ENCODE measurements around the gene TAF6L. TPM values are rescaled to one million over a fixed set of nuclear protein-coding genes. Genes with fewer than 3 reads are reported as not detected.

TAF6L gene
- total and polyA plus RNA-seq, 2 of the 8 experiments (the other 6 are each of a cell fraction or from before 2014, with no cell fraction given), result 24.8 to 31.9 TPM

DNA sequence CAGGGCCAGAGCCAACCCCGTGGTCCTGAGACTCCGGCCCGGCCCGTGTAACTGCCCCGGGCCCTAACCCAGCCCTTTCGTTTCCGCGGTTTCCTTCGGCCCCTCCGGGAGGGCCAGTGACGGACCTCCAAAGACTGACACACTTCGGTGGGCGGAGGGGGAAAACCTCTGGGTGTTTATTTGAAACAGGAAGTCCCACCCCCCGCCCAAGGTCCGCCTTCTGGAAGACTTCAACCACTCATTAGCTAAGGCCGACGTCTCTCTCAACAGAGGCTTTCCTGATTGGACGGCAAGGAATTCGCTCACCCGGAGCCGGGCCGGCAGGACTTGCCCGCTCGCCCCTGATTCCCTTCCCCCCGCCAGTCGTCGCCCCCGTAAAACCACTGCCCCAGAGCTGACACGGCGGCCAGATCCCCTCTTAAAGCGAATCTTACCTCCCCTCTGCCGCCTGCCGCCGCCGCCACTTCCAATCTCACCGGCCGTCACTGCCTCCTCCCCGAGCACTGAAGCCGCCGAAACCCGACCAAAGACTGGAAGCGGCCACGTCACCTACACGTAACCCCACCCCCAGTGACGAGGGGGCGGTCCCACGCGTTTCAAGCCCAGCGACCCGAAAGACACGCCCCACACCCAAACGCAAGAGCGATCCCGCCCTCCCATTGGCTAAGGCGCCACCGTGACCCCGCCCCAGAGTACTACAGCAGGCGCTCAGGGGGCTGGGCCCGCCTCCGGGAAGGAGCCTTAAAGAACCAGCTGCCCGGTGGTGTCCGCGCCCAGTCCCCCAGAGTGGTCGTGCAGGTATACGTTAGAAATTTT is 60.5 kb downstream of the TAF6L start, which contains the start of gene STX5:
TSS of gene STX5 (minus strand) at position 532 of the 816 bp plus-strand sequence. CDS start 808 bp downstream, outside the sequence.
- Histone ChIP-seq H3K4me3 (ENCODE audit: extremely low read depth in 1 of 4, insufficient read depth in 2 of 4, low read depth in 3 of 4, low read length in 4 of 4) (peak within 1 kb of the TSS; percentile 76 to 94 (median 92)), H4K5ac (ENCODE audit: insufficient read length, low read depth, low read length) (peak within 1 kb of the TSS; percentile 75)
- TF ChIP-seq BACH1 (IDR thresholded peaks at IDR 0.05; ENCODE audit: low read length) (no peak), POU5F1 (IDR thresholded peaks at IDR 0.05; ENCODE audit: low read depth, low read length) (no peak), POLR2AphosphoS5 (IDR thresholded peaks at IDR 0.05; ENCODE audit: low read depth, low read length) (peak; percentile 88; the same call in 1 of the 2 replicates), SIX5 (IDR thresholded peaks at IDR 0.05; ENCODE audit: low read depth, low read length) (no peak), EGR1 (IDR thresholded peaks at IDR 0.05; ENCODE audit: borderline replicate concordance, low read depth, low read length) (no peak), GABPA (IDR thresholded peaks at IDR 0.05; ENCODE audit: borderline replicate concordance, insufficient read depth, low read length) (peak; percentile 94), EP300 (IDR thresholded peaks at IDR 0.05; ENCODE audit: borderline replicate concordance in 1 of 2, low read depth in 2 of 2, low read length in 2 of 2) (no peak)
- TF ChIP-seq, protein P1, sequence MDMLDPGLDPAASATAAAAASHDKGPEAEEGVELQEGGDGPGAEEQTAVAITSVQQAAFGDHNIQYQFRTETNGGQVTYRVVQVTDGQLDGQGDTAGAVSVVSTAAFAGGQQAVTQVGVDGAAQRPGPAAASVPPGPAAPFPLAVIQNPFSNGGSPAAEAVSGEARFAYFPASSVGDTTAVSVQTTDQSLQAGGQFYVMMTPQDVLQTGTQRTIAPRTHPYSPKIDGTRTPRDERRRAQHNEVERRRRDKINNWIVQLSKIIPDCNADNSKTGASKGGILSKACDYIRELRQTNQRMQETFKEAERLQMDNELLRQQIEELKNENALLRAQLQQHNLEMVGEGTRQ (IDR thresholded peaks at IDR 0.05; ENCODE audit: low read length), result peak; percentile 45; the same call in 1 of the 2 replicates
- TF ChIP-seq, protein P2, sequence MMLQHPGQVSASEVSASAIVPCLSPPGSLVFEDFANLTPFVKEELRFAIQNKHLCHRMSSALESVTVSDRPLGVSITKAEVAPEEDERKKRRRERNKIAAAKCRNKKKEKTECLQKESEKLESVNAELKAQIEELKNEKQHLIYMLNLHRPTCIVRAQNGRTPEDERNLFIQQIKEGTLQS (IDR thresholded peaks at IDR 0.05; ENCODE audit: insufficient read depth, low read depth, low read length), result no peak

More for the DNA sequence above, 60.5 kb downstream of the TAF6L start, which contains the start of gene STX5:
- H3K4me2 ChIP-seq (ENCODE audit: insufficient read depth in 1 of 2, low read depth in 2 of 2, low read length in 2 of 2), result peak within 1 kb of the TSS; percentile 88 to 97
- peaks cover 10% of the 10 kb centered on the region for H3K79me1 ChIP-seq (ENCODE audit: low read depth, low read length)
- H3K27ac ChIP-seq (ENCODE audit: low read depth, low read length), result peak within 1 kb of the TSS; percentile 95
- H4K8ac ChIP-seq (ENCODE audit: extremely low read depth, insufficient read depth, low read length), result peak within 1 kb of the TSS; percentile 99
- no peak within 1 kb of the TSS for H3K14ac ChIP-seq (ENCODE audit: insufficient read length)
- H3K18ac ChIP-seq (ENCODE audit: extremely low read depth, low read length), result peak within 1 kb of the TSS; percentile 90
- H3K23me2 ChIP-seq (ENCODE audit: low read depth, low read length), result peaks cover 7% of the 10 kb centered on the region
- no peak within 1 kb of the TSS for H2AK5ac ChIP-seq (ENCODE audit: low read depth, low read length)
- H2BK120ac ChIP-seq (replicated peaks; ENCODE audit: low read depth, low read length), result no peak within 1 kb of the TSS
- ChIA-PET POLR2A (ENCODE audit: partially characterized antibody) (interaction anchor here (0.6 to 13.8 kb wide), 44 partner anchors 9 to 1808 kb away, joined by 3 to 398 read pairs (median 5); partner anchors contain the start of genes BSCL2, C11orf98, CSKMT and EEF1G), CTCF (ENCODE audit: partially characterized antibody) (interaction anchor here (0.6 to 1.4 kb wide), 5 partner anchors 9 to 56 kb away, joined by 4 to 7 read pairs (median 5); no protein-coding TSS in a partner anchor)
- H3K79me2 ChIP-seq (ENCODE audit: control insufficient read depth in 1 of 2, insufficient read depth in 2 of 2, low read length in 2 of 2), result peaks cover 7 to 25% of the 10 kb centered on the region in 2 experiments; a peak in 3 of 4 replicates
- no peak within 1 kb of the TSS for H3K23ac ChIP-seq (ENCODE audit: insufficient read length)
- WGBS, 2 experiments (ENCODE audit: extremely low coverage in 1 of 2, insufficient coverage in 1 of 2, insufficient read length in 1 of 2, insufficient replicate concordance in 2 of 2, low coverage in 1 of 2, low lambda C conversion rate in 2 of 2, missing lambda C conversion rate in 1 of 2), result 1% methylated on average over 57 of the region's 65 CpGs; no CpG with 5 or more reads in 1 of the 2 experiments
- no peak within 1 kb of the TSS for H2BK12ac ChIP-seq (ENCODE audit: low read depth, low read length)
- H3K4ac ChIP-seq (replicated peaks; ENCODE audit: insufficient read length, low read depth, low read length), result no peak within 1 kb of the TSS
- DNase-seq (ENCODE audit: low read depth in 1 of 2, low spot score in 2 of 2) (peak; percentile 96 to 99), FAIRE-seq (peak; percentile 32)
- no peaks in the 10 kb centered on the region for H3K27me3 ChIP-seq (replicated peaks in 1 of 4; ENCODE audit: control insufficient read depth in 3 of 4, extremely low read depth in 1 of 4, insufficient read depth in 3 of 4, low read length in 3 of 4)
- no peaks in the 10 kb centered on the region for H3K9me3 ChIP-seq (ENCODE audit: insufficient read depth in 2 of 2, low read depth in 1 of 2, low read length in 1 of 2)
- peak within 1 kb of the TSS; percentile 59 for H4K91ac ChIP-seq (replicated peaks; ENCODE audit: insufficient read length, low read length)
- peak within 1 kb of the TSS; percentile 88 to 92 (median 90) for H3K9ac ChIP-seq (replicated peaks in 1 of 4; ENCODE audit: extremely low read depth in 1 of 4, low read depth in 3 of 4, low read length in 3 of 4)
- H2BK15ac ChIP-seq (ENCODE audit: low read length), result no peak within 1 kb of the TSS
- peak within 1 kb of the TSS; percentile 21; the same call in 1 of the 2 replicates for H2AFZ ChIP-seq (ENCODE audit: low read length)
- H4K20me1 ChIP-seq (replicated peaks in 1 of 2; ENCODE audit: control insufficient read depth in 1 of 2, insufficient read depth in 2 of 2, low read length in 2 of 2), result peaks cover 5 to 11% of the 10 kb centered on the region in 2 experiments
- peak within 1 kb of the TSS; percentile 65 for H3K56ac ChIP-seq (replicated peaks; ENCODE audit: insufficient read length, low read depth, low read length)
- H2BK20ac ChIP-seq (ENCODE audit: low read length), result no peak within 1 kb of the TSS
- peak within 1 kb of the TSS; percentile 84; the same call in 1 of the 2 replicates for H2BK5ac ChIP-seq (ENCODE audit: low read depth, low read length)
- peaks cover 24 to 39% (median 37%) of the 10 kb centered on the region in 4 experiments for H3K36me3 ChIP-seq (ENCODE audit: control insufficient read depth in 2 of 4, insufficient read depth in 4 of 4, low read length in 3 of 4)
- H3K4me1 ChIP-seq (replicated peaks in 1 of 4; ENCODE audit: control insufficient read depth in 3 of 4, insufficient read depth in 4 of 4, low read length in 3 of 4), result peaks cover 0 to 17% (median 2%) of the 10 kb centered on the region in 4 experiments; a peak in 2 of 7 replicates

All from H1 (cell line).